Renal pelvis (tissue), 4 donors: ENCODE results near the gene RELN. TPM values are rescaled to one million over a fixed set of nuclear protein-coding genes. Genes with fewer than 3 reads are reported as not detected.
"Not testable (repeated sequence)": the region's sequence is repeated elsewhere in the genome, so short reads cannot be mapped to it uniquely, and the experiment has no call there.

Experiments
- DNase-seq: peaks from one replicate; pipeline ENCODE4 v3.0.0-alpha.2; 2013
- polyA plus RNA-seq, 3 donors: library from polyadenylated mRNA; unstranded; fragments of 120-200 nt; gene quantifications; one replicate each; pipeline ENCODE4 v1.2.1, GENCODE V29; 2013; ENCODE audit not compliant: insufficient read length in 3 of 3

The RELN gene
- polyA plus RNA-seq, 3 donors: 7.1 to 14.8 (median 13.8) TPM

- DNase-seq: no peak
Measured at GRCh38 chr7:103944230-103944900, 45.1 kb downstream of the RELN start.

GRCh38 chr7:103941976-103942375 is 47.5 kb downstream of the RELN start:
- DNase-seq: no peak

- DNase-seq: no peak
Measured at GRCh38 chr7:103940382-103941268, 48.8 kb downstream of the RELN start.

- no peak for DNase-seq
Measured at GRCh38 chr7:103937680-103938079, 51.8 kb downstream of the RELN start.

- no peak for DNase-seq
Measured at GRCh38 chr7:103936558-103936957, 52.9 kb downstream of the RELN start.

- no peak for DNase-seq
Measured at GRCh38 chr7:103934508-103934907, 55.0 kb downstream of the RELN start.

- no peak for DNase-seq
Measured at GRCh38 chr7:103932389-103932788, 57.1 kb downstream of the RELN start.

- DNase-seq: no peak
Measured at GRCh38 chr7:103929901-103930311, 59.6 kb downstream of the RELN start.

GRCh38 chr7:103928581-103928980 is 60.9 kb downstream of the RELN start:
- no peak for DNase-seq

GRCh38 chr7:103924184-103924583 is 65.3 kb downstream of the RELN start:
- no peak for DNase-seq

GRCh38 chr7:103922407-103922806 is 67.1 kb downstream of the RELN start:
- DNase-seq: no peak

- DNase-seq: no peak
Measured at GRCh38 chr7:103921692-103922091, 67.8 kb downstream of the RELN start.

GRCh38 chr7:103919272-103919868 is 70.1 kb downstream of the RELN start:
- DNase-seq: no peak

- DNase-seq: no peak
Measured at GRCh38 chr7:103918631-103919271, 70.7 kb downstream of the RELN start.

GRCh38 chr7:103915680-103916357 is 73.6 kb downstream of the RELN start:
- DNase-seq: no peak

GRCh38 chr7:103914147-103914899 is 75.1 kb downstream of the RELN start:
- DNase-seq: no peak

GRCh38 chr7:103912891-103913605 is 76.4 kb downstream of the RELN start:
- DNase-seq: no peak

GRCh38 chr7:103911015-103911414 is 78.4 kb downstream of the RELN start:
- not testable (repeated sequence) for DNase-seq

- DNase-seq: no peak
Measured at GRCh38 chr7:103905997-103906396, 83.5 kb downstream of the RELN start.

- no peak for DNase-seq
Measured at GRCh38 chr7:103902917-103903316, 86.5 kb downstream of the RELN start.
